ENCODE results near the gene TSNAXIP1. TPM values are rescaled to one million over a fixed set of nuclear protein-coding genes. Genes with fewer than 3 reads are reported as not detected.

Gene TSNAXIP1
- total RNA-seq, 4 donors from 2014 or later: 0.34 to 1.4 (median 0.87) TPM

DNA sequence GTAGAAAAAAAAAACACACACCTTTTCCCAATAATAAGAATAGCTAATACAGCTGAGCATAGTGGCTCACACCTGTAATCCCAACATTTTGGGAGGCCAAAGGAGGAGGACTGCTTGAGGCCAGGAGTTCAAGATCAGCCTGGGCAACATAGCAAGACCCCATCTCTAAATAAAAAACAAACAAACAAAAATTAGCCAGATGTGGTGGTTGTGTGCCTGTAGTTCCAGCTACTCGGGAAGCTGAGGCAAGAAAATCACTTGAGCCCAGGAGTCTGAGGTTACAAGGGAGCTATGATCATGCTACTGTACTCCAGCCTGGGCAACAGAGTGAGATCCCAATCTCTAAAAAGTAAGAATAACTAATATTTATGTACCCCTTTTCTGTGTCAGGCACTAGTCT lies 44.8 kb upstream of the TSNAXIP1 start:
- Histone ChIP-seq H3K27ac (no peak overlapping the region), H3K9me3 (no peaks in the 10 kb centered on the region), H3K27me3 (no peaks in the 10 kb centered on the region), H3K36me3 (peaks cover 19% of the 10 kb centered on the region), H3K4me1 (peaks cover 12% of the 10 kb centered on the region), H3K4me3 (no peak overlapping the region)
- 93% methylated on average over 1 of the region's 1 CpG for WGBS
- TF ChIP-seq POLR2AphosphoS5 (IDR thresholded peaks at IDR 0.05) (no peak), EP300 (IDR thresholded peaks at IDR 0.05) (no peak), POLR2A (IDR thresholded peaks at IDR 0.05) (no peak)
- TF ChIP-seq, protein P1, sequence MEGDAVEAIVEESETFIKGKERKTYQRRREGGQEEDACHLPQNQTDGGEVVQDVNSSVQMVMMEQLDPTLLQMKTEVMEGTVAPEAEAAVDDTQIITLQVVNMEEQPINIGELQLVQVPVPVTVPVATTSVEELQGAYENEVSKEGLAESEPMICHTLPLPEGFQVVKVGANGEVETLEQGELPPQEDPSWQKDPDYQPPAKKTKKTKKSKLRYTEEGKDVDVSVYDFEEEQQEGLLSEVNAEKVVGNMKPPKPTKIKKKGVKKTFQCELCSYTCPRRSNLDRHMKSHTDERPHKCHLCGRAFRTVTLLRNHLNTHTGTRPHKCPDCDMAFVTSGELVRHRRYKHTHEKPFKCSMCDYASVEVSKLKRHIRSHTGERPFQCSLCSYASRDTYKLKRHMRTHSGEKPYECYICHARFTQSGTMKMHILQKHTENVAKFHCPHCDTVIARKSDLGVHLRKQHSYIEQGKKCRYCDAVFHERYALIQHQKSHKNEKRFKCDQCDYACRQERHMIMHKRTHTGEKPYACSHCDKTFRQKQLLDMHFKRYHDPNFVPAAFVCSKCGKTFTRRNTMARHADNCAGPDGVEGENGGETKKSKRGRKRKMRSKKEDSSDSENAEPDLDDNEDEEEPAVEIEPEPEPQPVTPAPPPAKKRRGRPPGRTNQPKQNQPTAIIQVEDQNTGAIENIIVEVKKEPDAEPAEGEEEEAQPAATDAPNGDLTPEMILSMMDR (IDR thresholded peaks at IDR 0.05): no peak
- DNase-seq (ENCODE audit: low spot score in 2 of 2): no peak

DNA sequence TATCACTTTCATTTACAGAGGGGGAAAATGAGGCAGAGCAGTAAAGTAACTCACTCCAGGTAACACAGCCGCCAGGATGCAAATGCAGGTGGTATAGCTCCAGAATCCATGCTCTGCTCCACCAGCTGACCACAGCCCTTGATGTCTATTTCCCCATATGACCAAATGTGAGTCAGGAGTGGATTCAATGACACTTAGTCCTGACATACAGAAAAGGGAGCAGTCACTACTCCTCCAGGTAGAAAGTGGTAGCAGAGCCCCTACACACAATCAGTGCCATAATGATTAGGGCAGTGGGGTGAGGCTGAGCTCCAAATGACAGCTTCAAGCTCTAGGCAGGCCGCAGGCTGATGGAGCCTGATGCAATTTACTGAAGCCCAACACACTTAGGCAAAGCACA lies 44.3 kb upstream of the TSNAXIP1 start:
- 100% methylated on average over 1 of the region's 2 CpGs for WGBS

DNA sequence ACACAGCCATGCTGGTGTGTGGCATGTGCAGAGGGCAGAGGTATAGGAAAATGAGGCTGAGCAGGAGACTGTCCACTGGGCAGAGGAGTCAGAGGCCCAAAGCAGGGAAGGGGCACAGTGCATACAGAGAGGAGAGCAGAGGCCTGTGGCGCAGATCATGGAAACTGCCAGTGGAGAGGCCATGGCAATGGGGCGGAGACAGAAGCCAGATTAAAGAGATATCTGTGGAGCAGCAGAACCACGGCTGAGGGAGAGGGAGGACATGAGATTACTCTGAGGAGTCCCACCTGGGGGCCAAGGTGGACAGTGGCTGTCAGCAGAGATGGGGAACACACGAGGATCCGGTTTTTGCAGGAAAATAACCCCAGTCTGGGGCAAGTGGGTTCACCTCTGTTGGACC lies 43.6 kb upstream of the TSNAXIP1 start:
- Histone ChIP-seq H3K4me3 (no peak overlapping the region), H3K36me3 (peaks cover 13% of the 10 kb centered on the region), H3K4me1 (peaks cover 12% of the 10 kb centered on the region), H3K27me3 (no peaks in the 10 kb centered on the region), H3K9me3 (no peaks in the 10 kb centered on the region), H3K27ac (no peak overlapping the region)
- DNase-seq (ENCODE audit: low spot score in 2 of 2): no peak
- TF ChIP-seq POLR2AphosphoS5 (IDR thresholded peaks at IDR 0.05) (no peak), POLR2A (IDR thresholded peaks at IDR 0.05) (no peak), EP300 (IDR thresholded peaks at IDR 0.05) (no peak)
- TF ChIP-seq, protein P1 (IDR thresholded peaks at IDR 0.05): no peak
- 88% methylated on average over 5 of the region's 5 CpGs for WGBS

More for the DNA sequence above, 44.3 kb upstream of the TSNAXIP1 start:
- Histone ChIP-seq H3K4me1 (peaks cover 12% of the 10 kb centered on the region), H3K36me3 (peaks cover 16% of the 10 kb centered on the region), H3K27ac (no peak overlapping the region), H3K27me3 (no peaks in the 10 kb centered on the region), H3K4me3 (no peak overlapping the region), H3K9me3 (no peaks in the 10 kb centered on the region)
- no peak for TF ChIP-seq EP300 (IDR thresholded peaks at IDR 0.05)
- TF ChIP-seq POLR2A (IDR thresholded peaks at IDR 0.05): no peak
- no peak for TF ChIP-seq POLR2AphosphoS5 (IDR thresholded peaks at IDR 0.05)
- TF ChIP-seq, protein P1 (IDR thresholded peaks at IDR 0.05): no peak
- no peak for DNase-seq (ENCODE audit: low spot score in 2 of 2)

DNA sequence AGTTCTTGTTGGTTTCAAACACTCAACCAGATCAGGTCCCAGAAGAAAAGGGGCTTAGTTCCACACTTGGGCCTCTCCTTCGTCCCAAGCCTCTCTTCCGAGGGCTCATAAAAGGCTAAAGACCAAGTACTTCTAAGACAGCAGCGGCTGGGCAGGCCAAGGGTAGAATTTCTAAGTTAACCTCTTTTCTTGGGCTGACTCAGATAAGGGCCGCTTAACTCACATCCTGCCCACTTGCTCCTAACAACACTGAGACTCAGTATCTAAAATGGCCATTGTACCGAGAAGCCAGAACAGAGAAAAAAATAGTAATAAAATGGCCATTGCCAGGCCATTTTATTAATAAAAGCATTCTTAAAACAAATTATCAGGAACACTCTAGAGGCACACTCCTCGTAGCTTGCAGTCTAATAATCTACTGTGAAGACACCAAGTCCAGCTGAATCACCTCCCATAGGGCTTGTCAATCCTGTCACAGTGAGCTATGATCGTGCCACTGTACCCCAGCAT lies 42.5 kb upstream of the TSNAXIP1 start:
- DNase-seq (ENCODE audit: low spot score in 2 of 2): no peak
- 96% methylated on average over 7 of the region's 7 CpGs for WGBS
- Histone ChIP-seq H3K36me3 (peaks cover 13% of the 10 kb centered on the region), H3K9me3 (no peaks in the 10 kb centered on the region), H3K27me3 (no peaks in the 10 kb centered on the region), H3K4me3 (no peak overlapping the region), H3K4me1 (peaks cover 12% of the 10 kb centered on the region), H3K27ac (no peak overlapping the region)
- TF ChIP-seq, protein P1 (IDR thresholded peaks at IDR 0.05): no peak
- TF ChIP-seq EP300 (IDR thresholded peaks at IDR 0.05): no peak
- TF ChIP-seq POLR2AphosphoS5 (IDR thresholded peaks at IDR 0.05): no peak
- no peak for TF ChIP-seq POLR2A (IDR thresholded peaks at IDR 0.05)

DNA sequence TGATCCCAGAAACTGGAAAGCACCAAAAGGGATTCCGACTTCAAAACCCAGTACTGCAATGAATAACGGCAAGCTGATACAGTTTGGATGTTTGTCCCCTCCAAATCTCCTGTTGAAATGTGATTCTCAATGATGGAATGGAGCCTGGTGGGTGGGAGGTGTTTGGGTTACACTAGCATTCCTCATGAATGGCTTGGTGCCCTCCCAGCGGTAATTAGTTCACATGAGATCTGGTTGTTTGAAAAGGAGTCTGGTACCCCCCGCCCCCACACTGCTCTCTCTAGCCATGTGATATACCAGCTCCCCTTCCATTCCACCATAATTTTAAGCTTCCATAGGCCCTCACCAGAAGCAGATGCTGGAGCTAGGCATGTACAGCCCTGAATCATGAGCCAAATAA lies 40.4 kb upstream of the TSNAXIP1 start:
- Histone ChIP-seq H3K9me3 (no peaks in the 10 kb centered on the region), H3K4me3 (no peak overlapping the region), H3K27ac (no peak overlapping the region), H3K36me3 (peaks cover 22% of the 10 kb centered on the region), H3K4me1 (peaks cover 2% of the 10 kb centered on the region), H3K27me3 (no peaks in the 10 kb centered on the region)
- no peak for DNase-seq (ENCODE audit: low spot score in 2 of 2)
- 93% methylated on average over 4 of the region's 4 CpGs for WGBS
- no peak for TF ChIP-seq POLR2A (IDR thresholded peaks at IDR 0.05)
- no peak for TF ChIP-seq EP300 (IDR thresholded peaks at IDR 0.05)
- TF ChIP-seq POLR2AphosphoS5 (IDR thresholded peaks at IDR 0.05): no peak
- TF ChIP-seq, protein P1 (IDR thresholded peaks at IDR 0.05): no peak

Measured in suprapubic skin (tissue), 4 donors.